HG02623 (cell line): ENCODE data around the gene DNAJB9.

ENCODE experiments used
- ATAC-seq: cut with Tn5 transposase; IDR thresholded peaks from one replicate; pipeline ENCODE4 v1.9.1; 2021; ENCODE audit warnings: moderate library complexity; ENCODE audit not compliant: unreplicated experiment

Gene DNAJB9

DNA sequence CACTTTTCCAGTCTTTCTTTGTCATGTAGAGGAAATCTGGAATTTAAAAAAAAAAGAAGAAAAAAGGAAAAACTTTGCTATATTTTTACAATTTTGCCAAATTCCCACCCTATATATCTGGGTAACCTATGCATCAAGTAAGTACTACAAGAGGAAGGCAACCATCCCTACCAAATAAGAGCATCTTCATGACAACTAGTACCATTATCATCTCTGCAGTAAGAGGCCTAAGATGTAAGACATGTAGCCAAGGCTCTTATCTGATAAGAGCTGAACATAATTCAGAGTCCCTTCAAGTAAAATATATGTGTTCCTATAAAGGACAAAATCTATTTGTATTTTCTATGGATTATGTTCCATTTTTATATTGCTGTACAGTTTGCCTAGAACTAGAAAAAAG is 3.7 kb upstream of the DNAJB9 start:
- ATAC-seq: no peak

DNA sequence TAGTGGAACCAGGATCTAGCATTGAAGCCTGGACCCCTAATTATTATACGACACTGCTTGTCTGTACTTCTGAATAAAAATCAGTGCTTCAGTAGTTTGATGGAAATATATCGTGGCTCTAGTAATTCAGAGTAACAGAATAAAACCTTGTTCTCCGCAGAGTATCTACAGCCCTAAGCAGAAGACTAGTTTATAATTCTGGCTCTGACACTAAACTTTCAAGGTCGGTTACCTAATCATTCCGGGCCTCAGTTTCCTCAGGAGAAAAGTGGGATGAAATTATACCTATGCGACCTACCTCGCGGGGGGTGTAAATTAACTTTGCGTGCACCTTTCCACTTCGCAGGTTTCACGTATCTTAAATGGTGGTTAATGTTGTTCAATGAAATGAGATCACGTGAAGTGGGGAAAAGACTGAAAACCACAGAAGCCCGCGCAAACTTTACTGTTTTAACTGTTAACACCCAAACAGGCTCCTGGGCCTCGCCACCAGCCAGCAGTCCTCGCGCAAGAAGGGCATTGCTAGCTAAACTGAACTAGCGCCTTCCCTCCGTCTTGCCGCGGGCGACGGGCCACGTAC is 783 bp upstream of the DNAJB9 start:
- ATAC-seq: no peak

DNA sequence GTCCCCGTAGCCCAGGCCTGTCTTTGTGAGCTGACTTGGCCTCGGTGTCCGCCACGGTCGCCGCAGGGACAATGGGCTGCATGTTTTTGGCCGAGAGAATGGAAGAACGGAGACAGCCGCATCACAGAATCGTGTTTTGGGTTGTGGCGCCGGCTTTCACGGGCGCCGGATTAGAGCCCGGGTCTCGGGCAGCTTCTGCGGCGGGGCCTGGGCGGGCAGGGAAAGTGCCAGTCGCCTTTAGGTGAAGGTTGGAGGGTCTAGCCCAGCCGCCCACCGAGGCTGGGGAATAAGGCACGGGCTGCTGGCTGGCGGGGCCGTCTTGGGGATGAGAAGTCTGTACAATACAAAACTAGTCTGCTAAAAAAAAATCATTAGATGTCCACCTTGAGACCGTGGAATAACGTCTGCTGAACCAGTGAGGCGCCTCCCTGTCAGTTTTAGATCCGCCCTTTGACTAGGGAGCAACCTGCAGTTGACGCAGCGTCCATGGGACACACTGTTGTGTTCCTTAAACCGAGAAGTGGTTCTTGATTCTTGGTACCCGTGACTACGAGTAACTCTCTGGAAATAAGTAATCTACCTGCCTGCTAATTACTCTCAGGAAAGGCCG is 577 bp downstream of the DNAJB9 start:
- ATAC-seq: peak; percentile 14

DNA sequence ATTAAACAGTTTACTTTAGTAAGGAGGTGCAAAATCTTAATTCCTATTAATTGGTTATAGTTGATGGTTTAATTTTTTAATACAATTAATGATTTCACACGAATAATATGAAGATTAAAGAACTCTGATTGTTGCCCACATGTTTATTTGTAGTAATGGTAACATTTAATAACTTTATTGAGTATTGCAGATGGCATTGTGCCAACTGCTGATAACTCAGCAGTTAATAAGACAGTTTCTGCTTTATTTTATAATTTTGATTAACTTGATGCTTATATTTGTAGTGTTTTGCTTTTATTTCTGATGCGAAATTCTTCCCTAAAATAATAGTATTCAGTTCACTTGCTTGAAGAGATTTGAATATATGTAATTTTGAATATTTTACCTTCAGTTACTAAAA is 2.8 kb downstream of the DNAJB9 start:
- ATAC-seq: no peak

DNA sequence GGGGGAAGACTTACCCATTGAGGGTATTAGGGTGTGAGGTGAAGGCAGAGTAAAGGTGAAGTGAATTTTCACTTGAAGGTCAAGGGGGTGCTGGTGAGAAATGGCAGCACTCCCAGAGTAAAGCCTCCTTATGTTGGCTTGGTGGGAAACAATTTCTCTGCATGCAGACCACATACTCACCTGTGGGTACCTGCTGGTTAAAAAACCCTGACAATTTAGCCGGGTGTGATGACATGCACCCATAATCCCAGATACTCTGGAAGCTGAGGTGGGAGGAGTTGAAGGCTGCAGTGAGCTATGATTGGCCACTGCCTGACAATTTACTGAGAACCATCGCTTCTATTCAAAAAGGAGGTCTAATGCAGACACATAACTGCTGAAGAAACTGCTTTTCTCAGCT is 5.5 kb downstream of the DNAJB9 start:
- no peak for ATAC-seq

- ATAC-seq: no peak
These were observed 6.4 kb downstream of the DNAJB9 start for GRCh38 chr7:108576116-108576515.

DNA sequence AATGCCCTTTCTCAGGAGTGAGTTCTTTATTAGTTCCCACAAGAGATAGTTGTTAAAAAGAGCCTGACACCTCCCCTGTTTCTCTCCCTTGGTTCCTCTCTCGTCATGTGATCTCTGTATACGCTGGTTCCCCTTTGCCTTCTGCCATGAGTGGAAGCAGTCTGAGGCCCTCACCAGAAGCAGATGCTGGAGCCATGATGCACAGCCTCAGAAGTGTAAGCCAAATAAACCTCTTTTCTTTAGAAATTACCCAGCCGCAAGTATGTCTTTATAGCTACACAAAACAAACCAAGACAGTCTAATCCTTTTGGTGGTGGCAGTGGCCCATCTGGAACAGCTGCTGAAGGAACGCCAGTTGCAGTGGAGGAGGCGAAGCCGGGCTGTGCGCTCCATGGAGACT is 9.3 kb downstream of the DNAJB9 start:
- no peak for ATAC-seq

DNA sequence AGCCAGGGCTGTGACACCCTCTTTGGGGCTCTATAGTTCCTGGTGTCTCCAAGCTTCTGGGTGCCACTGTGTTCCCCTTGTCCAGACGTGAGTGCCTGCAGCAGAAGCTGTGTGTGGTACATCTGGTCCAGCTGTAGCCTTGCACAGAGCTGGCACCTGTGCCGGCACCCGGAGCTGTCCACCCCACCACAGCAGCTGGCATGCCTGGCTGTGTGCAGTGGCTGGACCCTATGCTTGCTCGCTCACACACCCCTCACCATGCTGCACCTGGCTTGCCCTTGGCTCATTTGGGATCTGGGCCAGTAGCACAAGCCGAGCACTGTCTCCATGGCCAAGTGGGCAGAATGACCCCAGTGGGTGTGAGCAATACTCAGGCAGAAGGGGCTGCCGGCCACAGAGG is 10.6 kb downstream of the DNAJB9 start:
- ATAC-seq: no peak

DNA sequence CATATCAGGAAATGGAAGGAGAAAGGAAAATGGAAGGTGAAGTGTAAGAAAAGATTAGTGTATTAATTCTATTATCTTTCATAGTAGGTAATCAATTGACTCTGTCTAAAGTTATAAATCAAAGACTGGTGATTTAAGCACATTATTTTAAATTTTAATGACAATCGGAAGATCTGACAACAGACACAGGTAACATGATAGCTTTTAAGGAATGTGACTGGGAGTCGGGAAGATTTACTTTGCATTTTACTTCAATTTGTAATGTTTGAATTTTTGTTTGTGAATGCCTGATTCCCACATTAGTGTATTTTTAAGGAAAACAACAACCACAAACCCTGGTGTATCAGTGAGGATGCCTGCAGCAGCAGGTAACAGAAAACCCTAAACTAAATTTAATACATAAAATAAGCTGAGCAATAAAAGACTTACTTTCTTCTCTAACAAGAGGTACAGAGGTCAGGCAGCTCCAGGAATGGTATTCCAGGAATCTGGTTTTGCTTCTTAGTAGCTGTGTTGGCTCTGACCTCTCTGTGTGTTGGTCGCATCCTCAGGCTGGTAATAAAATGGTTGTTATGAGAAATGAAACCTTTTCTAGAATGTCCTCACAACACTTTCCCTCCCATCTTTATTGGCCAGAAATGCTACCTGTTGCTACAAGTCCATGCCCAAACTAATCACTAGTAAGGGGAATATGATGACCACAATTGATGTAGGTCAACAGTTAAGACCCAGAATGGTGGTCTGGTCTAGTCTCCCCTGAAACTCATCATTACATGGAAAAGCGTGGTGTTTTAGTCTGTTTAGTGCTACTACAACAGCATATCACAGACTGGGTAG is 12.2 kb downstream of the DNAJB9 start:
- no peak for ATAC-seq

DNA sequence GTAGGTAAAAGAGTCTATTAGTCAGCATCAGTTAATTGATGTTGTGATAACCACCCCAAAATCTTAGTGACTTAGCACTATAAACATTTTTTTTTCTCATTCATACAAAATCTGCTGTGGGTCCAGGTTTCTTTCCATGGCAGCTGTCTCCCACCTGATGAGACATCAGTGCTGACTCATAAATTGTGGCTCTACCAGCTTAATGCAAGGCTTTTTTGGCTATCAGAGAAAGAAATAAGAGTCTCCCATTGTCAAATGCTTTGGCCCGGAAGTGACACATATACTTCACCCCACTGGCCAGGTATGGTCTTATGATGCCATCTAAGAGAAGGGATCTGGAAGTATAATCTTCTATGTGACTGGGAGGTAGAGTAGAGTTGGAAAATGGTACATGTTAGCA is 14.5 kb downstream of the DNAJB9 start:
- ATAC-seq: no peak

GRCh38 chr7:108585843-108586242 is 16.2 kb downstream of the DNAJB9 start:
- ATAC-seq: no peak

DNA sequence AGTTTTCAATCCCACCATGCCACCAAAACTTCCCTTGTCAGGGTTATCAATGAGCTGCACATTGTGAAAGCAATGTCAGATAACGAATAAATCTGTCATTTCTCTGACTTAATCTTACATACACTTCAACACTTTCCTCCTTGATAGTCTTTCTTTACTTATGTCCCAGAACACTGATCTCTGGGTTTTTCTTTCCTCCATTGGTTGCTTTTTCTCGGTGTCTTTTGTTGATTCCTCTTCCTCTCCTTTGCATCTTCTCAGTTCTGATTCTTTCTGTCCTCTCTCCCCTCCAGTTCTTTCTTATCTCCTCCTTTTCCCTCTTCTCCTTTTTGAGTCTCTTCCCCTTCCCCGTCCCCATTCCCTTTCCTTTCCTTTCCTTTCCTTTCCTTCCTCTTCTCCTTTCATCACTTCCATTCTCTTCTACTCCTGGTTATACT is 16.6 kb downstream of the DNAJB9 start:
- no peak for ATAC-seq

GRCh38 chr7:108589199-108589598 is 19.5 kb downstream of the DNAJB9 start:
- ATAC-seq: no peak

DNA sequence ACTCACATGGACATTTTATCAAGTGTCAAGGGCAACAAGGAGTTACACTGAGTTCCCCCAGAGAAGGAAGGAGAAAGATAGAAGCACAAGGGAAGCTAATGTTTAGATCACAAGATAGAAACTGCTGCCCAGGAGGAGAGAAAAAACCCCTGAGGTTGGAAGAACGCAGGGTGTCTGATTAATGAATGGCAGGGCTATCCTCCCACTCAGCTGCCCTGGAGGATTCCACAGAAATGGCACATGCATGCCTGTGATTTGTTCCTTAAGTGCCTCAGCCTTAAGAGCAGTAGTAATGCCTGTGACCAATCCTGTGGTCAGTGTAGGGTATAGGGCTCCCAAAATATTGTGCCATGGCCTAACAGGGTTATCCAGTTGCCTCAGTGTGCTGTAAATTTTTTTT is 20.2 kb downstream of the DNAJB9 start:
- no peak for ATAC-seq

GRCh38 chr7:108590606-108591005 is 20.9 kb downstream of the DNAJB9 start:
- ATAC-seq: no peak

DNA sequence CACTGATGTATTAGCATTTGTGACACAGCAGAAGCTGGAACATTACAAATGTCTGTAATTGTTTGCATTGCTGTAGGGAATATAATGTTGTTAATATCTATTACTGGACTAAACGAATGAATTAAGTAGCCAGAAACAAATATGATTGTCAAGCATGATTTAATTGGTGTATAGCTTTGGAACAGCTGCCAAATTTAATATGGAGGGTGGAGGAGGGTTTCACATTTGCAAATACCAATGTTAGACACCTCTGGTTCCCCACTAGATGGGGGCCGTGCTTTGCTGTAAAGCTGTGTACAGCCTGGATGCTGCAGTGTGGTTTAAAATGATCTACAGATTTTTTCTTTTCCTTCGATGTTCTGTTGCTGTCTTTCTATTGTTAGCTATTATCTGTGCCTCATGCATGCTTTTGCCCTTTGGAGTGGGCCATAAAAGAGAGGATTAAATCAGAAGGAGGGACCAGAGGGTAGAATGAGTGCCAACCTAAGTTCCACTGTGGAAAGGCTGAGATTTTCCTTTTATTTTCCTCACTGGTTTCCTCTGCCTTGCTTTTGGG is 23.1 kb downstream of the DNAJB9 start:
- no peak for ATAC-seq

DNA sequence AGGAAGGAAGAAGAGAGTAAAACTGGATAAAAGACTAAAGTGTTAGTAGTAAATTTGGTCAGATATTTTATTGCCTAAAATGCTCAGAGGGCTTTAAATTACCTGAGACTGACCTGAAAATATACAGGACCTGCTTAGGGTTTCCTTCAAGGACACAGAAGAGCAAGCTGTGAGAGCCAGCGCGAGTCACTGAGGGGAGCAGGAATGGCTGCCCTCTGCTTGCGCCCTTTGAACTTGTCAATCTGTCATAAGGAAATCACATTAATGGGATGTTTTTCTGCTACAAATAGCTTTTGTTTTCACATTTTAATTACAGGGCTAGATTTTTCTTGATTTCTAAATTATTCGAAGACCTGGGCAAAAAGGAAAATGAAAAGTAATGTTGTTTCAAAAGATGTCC is 26.9 kb downstream of the DNAJB9 start:
- ATAC-seq: peak; percentile 64

- no peak for ATAC-seq
These were observed 28.5 kb downstream of the DNAJB9 start for GRCh38 chr7:108598153-108598552.

GRCh38 chr7:108598914-108599580 is 29.4 kb downstream of the DNAJB9 start:
- no peak for ATAC-seq

GRCh38 chr7:108600399-108600798 is 30.7 kb downstream of the DNAJB9 start:
- ATAC-seq: no peak

DNA sequence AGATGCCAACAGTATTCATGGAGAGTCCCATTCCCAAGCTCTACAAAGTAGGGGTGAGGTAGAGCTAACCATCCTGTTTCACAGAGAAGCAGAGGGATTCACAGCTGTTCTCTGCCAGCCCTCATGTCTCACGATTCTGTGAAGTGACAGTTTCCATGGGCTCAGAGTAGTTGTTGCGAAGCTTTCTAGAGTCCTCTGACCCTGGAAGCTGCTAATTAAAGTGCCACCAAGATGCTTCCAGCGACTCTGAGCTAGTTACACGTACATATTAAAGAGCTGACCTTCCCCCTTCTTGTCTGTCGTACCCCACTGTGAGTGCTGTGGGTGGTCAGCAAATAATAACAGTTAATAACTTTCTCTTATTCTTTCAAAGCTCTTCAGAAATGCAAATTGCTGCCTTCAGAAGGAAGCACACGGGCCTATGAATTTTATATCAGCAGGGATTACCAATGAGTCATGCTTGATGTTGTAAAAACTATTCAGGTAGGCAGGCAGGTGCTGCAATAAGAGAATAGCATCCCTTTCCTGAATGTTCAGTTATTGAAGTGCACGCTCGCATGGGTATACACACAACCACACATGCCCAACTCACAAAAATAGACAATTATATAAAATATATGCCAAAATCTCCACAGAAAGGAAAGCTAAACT is 34.1 kb downstream of the DNAJB9 start:
- no peak for ATAC-seq
